ENCODE results near the gene OLA1.

Gene OLA1

DNA sequence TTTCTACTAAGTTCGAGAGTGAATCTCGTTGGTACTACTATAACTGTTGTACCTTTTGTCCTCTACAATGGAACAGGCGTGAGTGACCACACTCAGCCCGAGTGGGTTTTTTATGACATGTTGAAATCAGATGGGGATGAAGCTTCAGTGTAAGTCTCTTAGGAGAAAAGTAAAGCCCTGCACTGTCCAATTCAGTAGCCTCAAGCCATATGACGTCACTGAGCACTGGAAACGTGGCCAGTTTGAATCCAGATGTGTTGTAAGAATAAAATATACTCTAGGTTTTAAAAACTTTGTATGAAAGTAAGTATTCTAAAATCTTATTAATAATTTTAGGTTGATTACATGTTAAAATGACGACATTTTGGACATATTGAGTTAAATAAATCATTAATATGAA, 181.5 kb downstream of the OLA1 start:
- H2AFZ ChIP-seq (ENCODE audit: low read depth, low read length, severe bottlenecking): no peak overlapping the region
- H3K4me3 ChIP-seq (ENCODE audit: insufficient read depth, low read length, poor library complexity, severe bottlenecking): no peak overlapping the region
- no peaks in the 10 kb centered on the region for H3F3A ChIP-seq (ENCODE audit: insufficient read depth)
- no peak for TF ChIP-seq EZH2phosphoT487 (conservative IDR thresholded peaks at IDR 0.05; ENCODE audit: low read length)
- TF ChIP-seq, protein P1, sequence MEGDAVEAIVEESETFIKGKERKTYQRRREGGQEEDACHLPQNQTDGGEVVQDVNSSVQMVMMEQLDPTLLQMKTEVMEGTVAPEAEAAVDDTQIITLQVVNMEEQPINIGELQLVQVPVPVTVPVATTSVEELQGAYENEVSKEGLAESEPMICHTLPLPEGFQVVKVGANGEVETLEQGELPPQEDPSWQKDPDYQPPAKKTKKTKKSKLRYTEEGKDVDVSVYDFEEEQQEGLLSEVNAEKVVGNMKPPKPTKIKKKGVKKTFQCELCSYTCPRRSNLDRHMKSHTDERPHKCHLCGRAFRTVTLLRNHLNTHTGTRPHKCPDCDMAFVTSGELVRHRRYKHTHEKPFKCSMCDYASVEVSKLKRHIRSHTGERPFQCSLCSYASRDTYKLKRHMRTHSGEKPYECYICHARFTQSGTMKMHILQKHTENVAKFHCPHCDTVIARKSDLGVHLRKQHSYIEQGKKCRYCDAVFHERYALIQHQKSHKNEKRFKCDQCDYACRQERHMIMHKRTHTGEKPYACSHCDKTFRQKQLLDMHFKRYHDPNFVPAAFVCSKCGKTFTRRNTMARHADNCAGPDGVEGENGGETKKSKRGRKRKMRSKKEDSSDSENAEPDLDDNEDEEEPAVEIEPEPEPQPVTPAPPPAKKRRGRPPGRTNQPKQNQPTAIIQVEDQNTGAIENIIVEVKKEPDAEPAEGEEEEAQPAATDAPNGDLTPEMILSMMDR (IDR thresholded peaks at IDR 0.05; ENCODE audit: insufficient read depth, low read length, poor library complexity, severe bottlenecking): no peak
- no peaks in the 10 kb centered on the region for H4K20me1 ChIP-seq (ENCODE audit: low read depth, low read length)
- no peaks in the 10 kb centered on the region for H3K36me3 ChIP-seq (ENCODE audit: low read length)
- no peaks in the 10 kb centered on the region for H3K9me2 ChIP-seq (replicated peaks; ENCODE audit: insufficient read depth, low read length)
- no peaks in the 10 kb centered on the region for H3K79me2 ChIP-seq (ENCODE audit: insufficient read depth, low read length)
- no peaks in the 10 kb centered on the region for H3K9me3 ChIP-seq (ENCODE audit: insufficient read depth, low read length)
- no peaks in the 10 kb centered on the region for H3K27me3 ChIP-seq (ENCODE audit: low read length)
- no peak overlapping the region for H3K27ac ChIP-seq (ENCODE audit: low read depth, low read length)
- H3K4me2 ChIP-seq (ENCODE audit: low read depth, low read length, poor library complexity, severe bottlenecking): no peak overlapping the region
- no peak overlapping the region for H3K9ac ChIP-seq (ENCODE audit: low read length)

DNA sequence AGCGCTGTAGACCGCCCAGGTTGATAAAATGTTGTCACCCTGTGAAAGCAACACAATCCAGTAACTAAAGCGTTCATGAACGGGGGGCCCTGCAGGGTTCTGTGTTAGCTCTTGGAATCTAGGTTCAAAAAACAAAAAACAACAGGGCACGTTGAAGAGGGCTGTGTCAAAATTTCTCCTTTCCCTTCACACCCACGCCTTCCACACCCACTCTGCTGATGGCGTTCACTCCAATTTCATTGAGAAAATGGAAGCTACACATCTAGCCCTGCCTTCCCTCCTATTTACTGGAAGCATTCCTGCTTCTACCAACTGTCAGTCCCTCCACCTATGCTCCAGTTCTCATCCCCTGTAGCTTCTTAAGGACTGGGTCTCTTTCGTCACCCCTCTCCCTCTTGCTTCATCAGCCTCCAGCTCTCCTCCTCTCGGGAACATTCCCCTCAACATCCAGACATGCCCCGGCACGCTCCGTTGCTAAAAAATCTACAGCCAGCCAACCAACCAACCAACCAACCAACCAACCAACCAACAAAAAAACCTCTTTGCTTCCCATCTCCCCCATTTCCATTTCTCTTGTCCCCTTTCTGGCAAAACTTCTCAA, 184.7 kb downstream of the OLA1 start:
- H3K4me3 ChIP-seq (ENCODE audit: insufficient read depth, low read length, poor library complexity, severe bottlenecking): no peak overlapping the region
- H3K36me3 ChIP-seq (ENCODE audit: low read length): no peaks in the 10 kb centered on the region
- no peaks in the 10 kb centered on the region for H4K20me1 ChIP-seq (ENCODE audit: low read depth, low read length)
- no peaks in the 10 kb centered on the region for H3F3A ChIP-seq (ENCODE audit: insufficient read depth)
- H3K9me2 ChIP-seq (replicated peaks; ENCODE audit: insufficient read depth, low read length): no peaks in the 10 kb centered on the region
- TF ChIP-seq, protein P1 (IDR thresholded peaks at IDR 0.05; ENCODE audit: insufficient read depth, low read length, poor library complexity, severe bottlenecking): no peak
- no peak for TF ChIP-seq EZH2phosphoT487 (conservative IDR thresholded peaks at IDR 0.05; ENCODE audit: low read length)
- no peaks in the 10 kb centered on the region for H3K27me3 ChIP-seq (ENCODE audit: low read length)
- H3K79me2 ChIP-seq (ENCODE audit: insufficient read depth, low read length): no peaks in the 10 kb centered on the region
- H2AFZ ChIP-seq (ENCODE audit: low read depth, low read length, severe bottlenecking): no peak overlapping the region
- no peak overlapping the region for H3K9ac ChIP-seq (ENCODE audit: low read length)
- no peaks in the 10 kb centered on the region for H3K9me3 ChIP-seq (ENCODE audit: insufficient read depth, low read length)
- no peak overlapping the region for H3K4me2 ChIP-seq (ENCODE audit: low read depth, low read length, poor library complexity, severe bottlenecking)
- H3K27ac ChIP-seq (ENCODE audit: low read depth, low read length): no peak overlapping the region

DNA sequence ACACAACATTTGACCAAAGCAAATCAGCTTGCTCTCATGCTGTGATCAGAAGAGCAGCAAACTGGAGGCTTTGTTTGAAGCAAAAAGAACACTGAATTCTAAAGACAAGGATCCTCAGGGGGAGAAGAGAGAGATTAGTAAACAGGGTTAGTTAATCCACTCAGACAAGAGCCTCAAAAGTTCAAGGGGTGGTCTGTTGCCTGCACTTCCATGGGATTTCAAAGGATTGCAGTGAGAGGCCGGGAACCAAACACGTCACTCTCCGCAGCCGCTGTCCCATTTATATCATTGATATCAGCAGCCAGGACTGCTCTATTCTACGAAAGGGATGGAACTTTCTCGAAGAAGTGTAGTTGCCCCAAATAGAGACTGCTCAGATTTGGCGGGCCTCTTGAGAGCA, 185.4 kb downstream of the OLA1 start:
- H3K36me3 ChIP-seq (ENCODE audit: low read length): no peaks in the 10 kb centered on the region
- H3K27me3 ChIP-seq (ENCODE audit: low read length): no peaks in the 10 kb centered on the region
- H3K79me2 ChIP-seq (ENCODE audit: insufficient read depth, low read length): no peaks in the 10 kb centered on the region
- H3K9me2 ChIP-seq (replicated peaks; ENCODE audit: insufficient read depth, low read length): no peaks in the 10 kb centered on the region
- no peaks in the 10 kb centered on the region for H4K20me1 ChIP-seq (ENCODE audit: low read depth, low read length)
- no peak overlapping the region for H3K9ac ChIP-seq (ENCODE audit: low read length)
- no peak overlapping the region for H2AFZ ChIP-seq (ENCODE audit: low read depth, low read length, severe bottlenecking)
- H3K27ac ChIP-seq (ENCODE audit: low read depth, low read length): no peak overlapping the region
- H3K4me3 ChIP-seq (ENCODE audit: insufficient read depth, low read length, poor library complexity, severe bottlenecking): no peak overlapping the region
- no peaks in the 10 kb centered on the region for H3F3A ChIP-seq (ENCODE audit: insufficient read depth)
- no peaks in the 10 kb centered on the region for H3K9me3 ChIP-seq (ENCODE audit: insufficient read depth, low read length)
- TF ChIP-seq EZH2phosphoT487 (conservative IDR thresholded peaks at IDR 0.05; ENCODE audit: low read length): no peak
- TF ChIP-seq, protein P1 (IDR thresholded peaks at IDR 0.05; ENCODE audit: insufficient read depth, low read length, poor library complexity, severe bottlenecking): no peak
- H3K4me2 ChIP-seq (ENCODE audit: low read depth, low read length, poor library complexity, severe bottlenecking): no peak overlapping the region
